ENCODE measurements around the gene TMEM156.
"Not testable (repeated sequence)": the region's sequence is repeated elsewhere in the genome, so short reads cannot be mapped to it uniquely, and the experiment has no call there.

TMEM156 gene

GRCh38 chr4:38988353-38988752 lies 43.9 kb downstream of the TMEM156 start:
- DNase-seq, result not testable (repeated sequence)

- DNase-seq, result no peak
Observed at GRCh38 chr4:38987491-38987890, 44.7 kb downstream of the TMEM156 start.

GRCh38 chr4:38985410-38986100 lies 46.7 kb downstream of the TMEM156 start:
- DNase-seq, result no peak

GRCh38 chr4:38983787-38984598 lies 48.2 kb downstream of the TMEM156 start:
- no peak for DNase-seq

- no peak for DNase-seq
Observed at GRCh38 chr4:38983291-38983690, 48.9 kb downstream of the TMEM156 start.

- DNase-seq, result no peak
Observed at GRCh38 chr4:38982361-38983095, 49.7 kb downstream of the TMEM156 start.

- no peak for DNase-seq
Observed at GRCh38 chr4:38980903-38981676, 51.1 kb downstream of the TMEM156 start.

- no peak for DNase-seq
Observed at GRCh38 chr4:38979511-38980230, 52.5 kb downstream of the TMEM156 start.

GRCh38 chr4:38979081-38979480 lies 53.1 kb downstream of the TMEM156 start:
- no peak for DNase-seq

GRCh38 chr4:38976308-38976707 lies 55.9 kb downstream of the TMEM156 start:
- DNase-seq, result no peak

- no peak for DNase-seq
Observed at GRCh38 chr4:38968668-38969067, 63.5 kb downstream of the TMEM156 start.

- no peak for DNase-seq
Observed at GRCh38 chr4:38967260-38968095, 64.7 kb downstream of the TMEM156 start.

- no peak for DNase-seq
Observed at GRCh38 chr4:38965866-38966265, 66.3 kb downstream of the TMEM156 start.

GRCh38 chr4:38964942-38965775 lies 67.0 kb downstream of the TMEM156 start:
- no peak for DNase-seq

- DNase-seq, result not testable (repeated sequence)
Observed at GRCh38 chr4:38959248-38959647, 73.0 kb downstream of the TMEM156 start.

GRCh38 chr4:38958453-38959190 lies 73.6 kb downstream of the TMEM156 start:
- DNase-seq, result no peak

GRCh38 chr4:38957893-38958292 lies 74.3 kb downstream of the TMEM156 start:
- DNase-seq, result no peak

- DNase-seq, result no peak
Observed at GRCh38 chr4:38957261-38957815, 74.9 kb downstream of the TMEM156 start.

GRCh38 chr4:38955957-38956356 lies 76.3 kb downstream of the TMEM156 start:
- DNase-seq, result no peak

Data from NK-92 treated with Interleukin-12 subunit alpha and Interleukin-12 subunit beta, amount 100 ng/mL, for 24 hours (cell line).